HG03039 (cell line): ENCODE measurements around the gene AIPL1.

Source experiments
- ATAC-seq: cut with Tn5 transposase; IDR thresholded peaks from one replicate; pipeline ENCODE4 v1.9.1; 2021; ENCODE audit warnings: mild to moderate bottlenecking, moderate library complexity; ENCODE audit not compliant: unreplicated experiment

The AIPL1 gene

GRCh38 chr17:6423931-6424330, 11.0 kb downstream of the AIPL1 start:
- no peak for ATAC-seq

DNA sequence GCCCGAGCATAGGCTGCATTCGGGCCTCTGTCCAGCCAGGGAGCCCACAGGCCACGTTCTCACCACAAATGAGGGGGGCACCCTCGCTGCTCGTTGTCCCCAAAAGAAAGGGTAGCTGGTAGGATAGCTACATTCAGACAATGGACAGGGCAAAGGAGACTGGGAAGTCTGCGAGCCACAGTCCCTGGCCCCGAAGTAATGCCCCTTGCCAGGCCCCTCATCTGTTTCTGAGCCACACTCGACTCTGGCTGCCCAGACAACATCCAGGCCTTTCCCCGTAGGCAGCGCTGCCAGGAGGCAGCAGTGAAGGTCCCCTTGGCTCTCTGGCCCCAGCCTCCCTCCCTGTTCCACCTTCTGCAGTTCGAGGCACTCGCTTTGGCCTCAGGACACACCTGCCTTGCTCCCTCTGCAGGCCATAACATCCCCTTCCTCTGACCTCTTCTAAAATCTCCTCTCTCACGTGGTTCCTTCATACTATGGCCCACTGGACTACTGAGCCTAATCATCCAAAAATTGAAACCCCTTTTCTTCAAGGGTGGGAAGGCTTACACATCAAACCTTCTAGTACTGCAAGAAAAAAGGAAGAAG, 12.2 kb downstream of the AIPL1 start:
- ATAC-seq, result no peak

- ATAC-seq, result no peak
Measured at GRCh38 chr17:6421700-6422604, 13.0 kb downstream of the AIPL1 start.

GRCh38 chr17:6420173-6420641, 14.7 kb downstream of the AIPL1 start:
- ATAC-seq, result no peak

GRCh38 chr17:6415616-6416015, 19.3 kb downstream of the AIPL1 start:
- ATAC-seq, result no peak

DNA sequence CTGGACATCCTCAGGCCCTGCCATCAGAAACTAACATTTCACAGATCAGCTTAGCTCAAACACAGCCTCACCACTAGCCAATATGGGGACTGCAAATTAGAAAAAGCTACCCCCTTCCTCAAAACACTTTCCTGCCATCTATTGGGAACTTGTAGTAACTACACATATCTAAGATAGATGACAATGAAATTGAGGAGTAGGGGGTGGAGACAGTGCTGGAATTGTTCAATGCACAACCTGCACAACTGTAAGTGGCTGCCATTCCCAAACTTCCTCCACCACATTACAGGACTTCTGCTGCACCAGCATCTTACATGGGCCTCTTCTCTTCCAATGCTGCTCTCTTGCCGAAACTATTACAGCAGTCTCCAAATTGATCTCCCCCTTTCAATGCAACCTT, 21.9 kb downstream of the AIPL1 start:
- ATAC-seq, result no peak

- no peak for ATAC-seq
Measured at GRCh38 chr17:6408735-6409134, 26.2 kb downstream of the AIPL1 start.

- ATAC-seq, result no peak
Measured at GRCh38 chr17:6408276-6408675, 26.6 kb downstream of the AIPL1 start.

- ATAC-seq, result no peak
Measured at GRCh38 chr17:6402258-6402657, 32.7 kb downstream of the AIPL1 start.

- no peak for ATAC-seq
Measured at GRCh38 chr17:6398955-6399354, 36.0 kb downstream of the AIPL1 start.

- no peak for ATAC-seq
Measured at GRCh38 chr17:6394055-6394606, 40.8 kb downstream of the AIPL1 start.

DNA sequence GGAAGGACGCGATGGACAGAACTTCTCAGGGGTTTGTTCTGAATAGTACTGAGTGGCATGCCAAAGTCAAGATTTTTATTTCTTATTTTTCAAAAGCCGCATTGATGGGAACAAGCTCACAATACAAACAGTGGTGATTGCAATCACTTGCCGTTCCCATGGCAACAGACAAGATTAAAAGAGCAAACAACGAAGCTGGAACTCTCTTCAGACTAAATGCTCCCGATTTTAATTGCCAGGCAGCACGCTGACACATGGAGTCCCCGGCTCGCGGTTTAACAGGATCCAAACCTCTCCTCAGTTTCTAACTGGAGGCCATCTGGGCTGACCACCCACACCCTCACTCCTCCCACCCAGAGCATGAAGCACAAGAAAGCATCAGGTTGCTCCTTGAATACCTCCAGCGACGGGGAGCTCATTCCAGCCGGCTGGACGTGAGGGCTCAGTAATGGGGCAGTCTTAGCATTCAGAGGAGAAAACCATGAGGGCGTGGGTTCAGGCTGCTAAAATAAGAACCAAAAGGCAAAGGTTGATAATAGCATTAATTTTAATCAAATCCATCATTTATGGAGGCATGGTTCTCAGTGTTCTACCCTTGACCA, 41.5 kb downstream of the AIPL1 start:
- ATAC-seq, result no peak

DNA sequence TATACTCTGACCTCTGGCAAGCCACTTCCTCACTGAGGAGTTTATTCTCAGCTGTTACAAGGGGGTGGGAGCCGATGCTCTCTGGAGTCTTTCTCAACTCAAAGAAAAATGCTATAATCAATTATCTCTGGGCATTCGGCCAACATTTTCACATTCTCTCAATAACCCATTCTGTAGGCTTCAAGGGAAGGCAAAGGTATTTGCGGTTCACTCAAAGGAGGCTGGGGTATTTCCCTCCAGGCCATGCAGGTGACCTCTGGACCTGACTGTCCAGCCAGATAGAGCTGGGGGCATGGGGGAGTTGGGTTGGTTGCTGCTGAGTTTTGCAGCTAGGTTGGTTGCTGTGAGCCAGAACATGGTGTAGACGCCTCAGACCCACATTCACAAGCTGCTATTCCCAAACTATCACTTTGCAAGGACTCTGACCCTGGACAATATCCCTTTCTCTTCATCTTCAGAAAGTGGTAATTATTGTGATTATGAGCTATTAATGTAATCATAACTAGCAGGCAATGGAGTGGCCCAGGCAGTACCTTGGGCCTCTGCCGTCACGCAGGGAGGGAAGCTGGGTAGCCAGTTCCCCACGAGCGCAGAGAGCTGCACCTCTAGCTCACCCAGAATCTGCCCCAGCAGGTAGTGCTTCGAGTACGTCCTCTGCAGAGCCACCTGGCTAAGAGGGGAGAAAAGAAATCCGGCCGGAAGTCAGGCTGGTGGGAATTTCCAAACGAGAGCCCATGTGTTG, 42.1 kb downstream of the AIPL1 start:
- no peak for ATAC-seq

DNA sequence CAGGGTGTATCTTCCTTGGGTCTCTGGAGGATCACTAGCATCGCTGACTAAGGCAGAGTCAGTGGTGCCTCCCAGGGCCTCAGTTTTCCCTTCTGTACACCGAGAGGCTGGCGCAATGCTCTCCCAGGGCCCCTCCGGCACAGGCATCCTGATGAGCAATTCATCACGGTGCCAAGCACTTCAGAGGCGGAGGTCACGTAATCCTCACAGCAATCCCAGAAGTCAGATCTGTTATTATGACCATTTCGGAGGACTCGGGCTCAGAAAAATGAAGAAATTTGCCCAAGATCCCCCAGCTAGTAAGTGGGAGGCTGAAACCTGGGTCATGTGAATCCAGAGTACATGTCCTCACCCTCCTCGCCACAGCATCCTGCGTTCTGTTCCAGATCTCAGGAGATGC, 46.5 kb downstream of the AIPL1 start:
- ATAC-seq, result no peak

GRCh38 chr17:6387858-6388257, 47.1 kb downstream of the AIPL1 start:
- ATAC-seq, result no peak

DNA sequence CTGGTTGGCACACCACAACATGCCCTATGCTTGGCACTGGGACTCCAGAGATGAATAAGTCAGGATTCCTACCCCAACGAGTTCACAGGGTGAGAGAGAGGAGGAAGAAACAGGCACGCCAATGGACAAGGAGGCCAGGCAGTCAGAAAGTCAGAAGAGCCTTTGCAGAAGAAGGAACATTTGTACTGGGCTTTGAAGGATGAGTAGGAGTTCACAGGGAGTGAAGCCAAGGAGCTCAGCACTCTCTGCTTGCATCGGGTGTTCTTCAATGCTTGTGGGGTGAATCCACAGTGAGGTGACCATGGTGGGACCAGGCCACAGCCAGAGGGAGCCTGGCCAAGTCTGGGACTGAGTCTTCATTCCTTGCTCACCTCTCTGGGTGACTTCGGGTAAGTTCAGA, 47.5 kb downstream of the AIPL1 start:
- ATAC-seq, result no peak

DNA sequence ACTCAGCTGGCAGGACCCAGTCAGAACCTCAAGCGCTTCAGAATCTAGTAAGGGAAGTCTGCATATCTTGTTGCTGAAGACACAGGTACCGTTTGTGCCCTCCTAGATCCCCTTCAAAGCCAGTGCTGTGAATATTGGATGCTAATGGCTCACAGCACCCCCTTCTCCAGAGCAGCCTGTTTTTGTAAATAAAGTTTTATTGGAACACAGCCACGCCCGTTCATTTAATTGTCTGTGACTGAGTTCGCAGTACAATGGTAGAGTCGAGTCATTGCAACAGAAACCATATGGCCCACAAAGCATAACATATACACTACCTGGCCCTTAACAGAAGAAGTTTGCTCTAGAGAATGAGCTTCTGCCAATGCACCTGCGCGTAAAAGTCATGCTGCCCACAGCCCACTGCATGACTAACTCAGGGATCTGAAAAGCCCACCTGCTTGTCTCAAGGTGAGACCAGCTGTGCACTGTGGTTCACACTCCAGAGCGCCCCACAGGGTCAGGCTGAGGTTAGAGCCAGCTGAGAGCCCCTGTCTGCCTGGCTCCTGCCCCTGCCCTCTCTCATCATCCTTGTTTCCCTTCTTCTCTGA, 48.8 kb downstream of the AIPL1 start:
- no peak for ATAC-seq

GRCh38 chr17:6384481-6384880, 50.4 kb downstream of the AIPL1 start:
- ATAC-seq, result no peak

GRCh38 chr17:6381526-6382465, 53.1 kb downstream of the AIPL1 start:
- no peak for ATAC-seq
